PC-9 (cell line): Measurements from ENCODE around the gene BCHE.

Source experiments
- EZH2 ChIP-seq: fragments of 200-600 bp; sonication (generic); IDR thresholded peaks from 2 replicates; pipeline ENCODE4 v1.8.0; 2017; ENCODE audit warnings: antibody characterized with exemption, low read depth
- TF ChIP-seq, protein P1 (sequence below): fragments of 200-600 bp; sonication (generic); conservative IDR thresholded peaks from 2 replicates; pipeline ENCODE4 v1.6.1; 2017; ENCODE audit warnings: mixed run types, antibody characterized with exemption, mild to moderate bottlenecking, moderate library complexity

GRCh38 chr3:165805946-165806561 is 31.2 kb downstream of the BCHE start:
- TF ChIP-seq, protein P1, sequence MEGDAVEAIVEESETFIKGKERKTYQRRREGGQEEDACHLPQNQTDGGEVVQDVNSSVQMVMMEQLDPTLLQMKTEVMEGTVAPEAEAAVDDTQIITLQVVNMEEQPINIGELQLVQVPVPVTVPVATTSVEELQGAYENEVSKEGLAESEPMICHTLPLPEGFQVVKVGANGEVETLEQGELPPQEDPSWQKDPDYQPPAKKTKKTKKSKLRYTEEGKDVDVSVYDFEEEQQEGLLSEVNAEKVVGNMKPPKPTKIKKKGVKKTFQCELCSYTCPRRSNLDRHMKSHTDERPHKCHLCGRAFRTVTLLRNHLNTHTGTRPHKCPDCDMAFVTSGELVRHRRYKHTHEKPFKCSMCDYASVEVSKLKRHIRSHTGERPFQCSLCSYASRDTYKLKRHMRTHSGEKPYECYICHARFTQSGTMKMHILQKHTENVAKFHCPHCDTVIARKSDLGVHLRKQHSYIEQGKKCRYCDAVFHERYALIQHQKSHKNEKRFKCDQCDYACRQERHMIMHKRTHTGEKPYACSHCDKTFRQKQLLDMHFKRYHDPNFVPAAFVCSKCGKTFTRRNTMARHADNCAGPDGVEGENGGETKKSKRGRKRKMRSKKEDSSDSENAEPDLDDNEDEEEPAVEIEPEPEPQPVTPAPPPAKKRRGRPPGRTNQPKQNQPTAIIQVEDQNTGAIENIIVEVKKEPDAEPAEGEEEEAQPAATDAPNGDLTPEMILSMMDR, result no peak
- TF ChIP-seq EZH2, result no peak
